Measurements from ENCODE around the gene NSF.

The NSF gene

GRCh38 chr17:46745376-46745775 is 154.9 kb downstream of the NSF start:
- TF ChIP-seq TCF12 (IDR thresholded peaks at IDR 0.05; ENCODE audit: low read depth) (no peak), USF1 (IDR thresholded peaks at IDR 0.05) (no peak), NFIC (IDR thresholded peaks at IDR 0.05) (no peak), ZBTB7A (IDR thresholded peaks at IDR 0.05; ENCODE audit: low read depth) (no peak), MAX (IDR thresholded peaks at IDR 0.05) (no peak), CEBPB (IDR thresholded peaks at IDR 0.05) (no peak), FOXM1 (IDR thresholded peaks at IDR 0.05; ENCODE audit: borderline replicate concordance, low read depth) (no peak), EP300 (IDR thresholded peaks at IDR 0.05; ENCODE audit: borderline replicate concordance) (no peak), YY1 (IDR thresholded peaks at IDR 0.05; ENCODE audit: low read depth) (no peak), TAF1 (IDR thresholded peaks at IDR 0.05; ENCODE audit: low read depth) (no peak), TEAD4 (IDR thresholded peaks at IDR 0.05) (no peak)

- TF ChIP-seq RAD21 (IDR thresholded peaks at IDR 0.05; ENCODE audit: low read depth) (no peak), YY1 (IDR thresholded peaks at IDR 0.05; ENCODE audit: low read depth) (no peak), TEAD4 (IDR thresholded peaks at IDR 0.05) (no peak), CEBPB (IDR thresholded peaks at IDR 0.05) (no peak), REST (IDR thresholded peaks at IDR 0.05; ENCODE audit: low read depth) (no peak), USF1 (IDR thresholded peaks at IDR 0.05) (no peak), NFIC (IDR thresholded peaks at IDR 0.05) (no peak), FOXM1 (IDR thresholded peaks at IDR 0.05; ENCODE audit: borderline replicate concordance, low read depth) (no peak), TCF12 (IDR thresholded peaks at IDR 0.05; ENCODE audit: low read depth) (no peak), ZBTB7A (IDR thresholded peaks at IDR 0.05; ENCODE audit: low read depth) (no peak), CREB1 (IDR thresholded peaks at IDR 0.05; ENCODE audit: low read depth) (no peak), MAX (IDR thresholded peaks at IDR 0.05) (no peak), EGR1 (IDR thresholded peaks at IDR 0.05) (no peak), TAF1 (IDR thresholded peaks at IDR 0.05; ENCODE audit: low read depth) (no peak), EP300 (IDR thresholded peaks at IDR 0.05; ENCODE audit: borderline replicate concordance) (no peak)
Measured at GRCh38 chr17:46751425-46751824, 161.0 kb downstream of the NSF start.

- TF ChIP-seq CREB1 (IDR thresholded peaks at IDR 0.05; ENCODE audit: low read depth) (no peak), TAF1 (IDR thresholded peaks at IDR 0.05; ENCODE audit: low read depth) (no peak), TEAD4 (IDR thresholded peaks at IDR 0.05) (no peak), EP300 (IDR thresholded peaks at IDR 0.05; ENCODE audit: borderline replicate concordance) (no peak), NFIC (IDR thresholded peaks at IDR 0.05) (no peak), TCF12 (IDR thresholded peaks at IDR 0.05; ENCODE audit: low read depth) (no peak), CEBPB (IDR thresholded peaks at IDR 0.05) (no peak), ZBTB7A (IDR thresholded peaks at IDR 0.05; ENCODE audit: low read depth) (no peak), REST (IDR thresholded peaks at IDR 0.05; ENCODE audit: low read depth) (no peak), MAX (IDR thresholded peaks at IDR 0.05) (no peak), EGR1 (IDR thresholded peaks at IDR 0.05) (no peak)
Measured at GRCh38 chr17:46753776-46754175, 163.3 kb downstream of the NSF start.

- no peak for TF ChIP-seq NFIC (IDR thresholded peaks at IDR 0.05)
- no peak for TF ChIP-seq TAF1 (IDR thresholded peaks at IDR 0.05; ENCODE audit: low read depth)
- TF ChIP-seq TCF12 (IDR thresholded peaks at IDR 0.05; ENCODE audit: low read depth): no peak
- TF ChIP-seq EGR1 (IDR thresholded peaks at IDR 0.05): no peak
- no peak for TF ChIP-seq RAD21 (IDR thresholded peaks at IDR 0.05; ENCODE audit: low read depth)
- TF ChIP-seq TEAD4 (IDR thresholded peaks at IDR 0.05): no peak
Measured at GRCh38 chr17:46756081-46756735, 165.7 kb downstream of the NSF start.

- no peak for TF ChIP-seq NFIC (IDR thresholded peaks at IDR 0.05)
- no peak for TF ChIP-seq REST (IDR thresholded peaks at IDR 0.05; ENCODE audit: low read depth)
- TF ChIP-seq TAF1 (IDR thresholded peaks at IDR 0.05; ENCODE audit: low read depth): no peak
- no peak for TF ChIP-seq TEAD4 (IDR thresholded peaks at IDR 0.05)
- no peak for TF ChIP-seq RAD21 (IDR thresholded peaks at IDR 0.05; ENCODE audit: low read depth)
- no peak for TF ChIP-seq TCF12 (IDR thresholded peaks at IDR 0.05; ENCODE audit: low read depth)
- no peak for TF ChIP-seq FOXM1 (IDR thresholded peaks at IDR 0.05; ENCODE audit: borderline replicate concordance, low read depth)
- no peak for TF ChIP-seq CREB1 (IDR thresholded peaks at IDR 0.05; ENCODE audit: low read depth)
- no peak for TF ChIP-seq MAX (IDR thresholded peaks at IDR 0.05)
- no peak for TF ChIP-seq ZBTB7A (IDR thresholded peaks at IDR 0.05; ENCODE audit: low read depth)
- no peak for TF ChIP-seq USF1 (IDR thresholded peaks at IDR 0.05)
- no peak for TF ChIP-seq EP300 (IDR thresholded peaks at IDR 0.05; ENCODE audit: borderline replicate concordance)
Measured at GRCh38 chr17:46756861-46757260, 166.4 kb downstream of the NSF start.
